IPS-15b (cell line): ENCODE measurements around the gene CTNND1.

Source experiments
- H3K27me3 ChIP-seq: one replicate; pipeline ENCODE4 v1.6.1; 2013; ENCODE audit warnings: low read length; ENCODE audit not compliant: control insufficient read depth, insufficient read depth
- H3K36me3 ChIP-seq: one replicate; pipeline ENCODE4 v1.6.1; 2013; ENCODE audit warnings: low read length; ENCODE audit not compliant: control insufficient read depth, insufficient read depth
- H3K4me1 ChIP-seq: one replicate; pipeline ENCODE4 v1.6.1; 2013; ENCODE audit warnings: mild to moderate bottlenecking, low read length; ENCODE audit not compliant: control insufficient read depth, insufficient read depth
- H3K4me3 ChIP-seq: one replicate; pipeline ENCODE4 v1.5.1; 2013; ENCODE audit warnings: low read depth, low read length
- H3K9ac ChIP-seq: one replicate; pipeline ENCODE4 v1.6.1; 2013; ENCODE audit warnings: low read depth, mild to moderate bottlenecking, low read length
- H3K9me3 ChIP-seq: one replicate; pipeline ENCODE4 v1.6.1; 2013; ENCODE audit warnings: mild to moderate bottlenecking, low read length; ENCODE audit not compliant: control insufficient read depth, insufficient read depth

The CTNND1 gene

DNA sequence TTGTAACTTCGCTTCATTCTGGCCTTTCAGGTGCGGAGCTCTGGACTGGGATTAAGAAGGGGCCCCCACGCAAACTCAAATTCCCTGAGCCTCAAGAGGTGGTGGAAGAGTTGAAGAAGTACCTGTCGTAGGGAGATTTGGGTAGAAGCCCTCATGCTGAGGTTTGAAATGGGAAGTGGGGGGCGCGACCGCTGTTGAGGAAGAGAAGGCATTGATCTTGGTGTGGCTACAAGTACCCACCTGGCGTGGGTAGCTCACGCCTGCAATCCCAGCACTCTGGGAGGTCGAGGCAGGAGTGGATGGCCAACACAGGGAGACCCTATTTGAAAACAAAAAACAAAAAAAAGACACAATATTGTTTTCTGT is 19.5 kb upstream of the CTNND1 start:
- H3K36me3 ChIP-seq, result peaks cover 18% of the 10 kb centered on the region
- peak overlapping the region; percentile 99 for H3K9ac ChIP-seq
- H3K4me1 ChIP-seq, result peaks cover 2% of the 10 kb centered on the region
- no peaks in the 10 kb centered on the region for H3K27me3 ChIP-seq
- H3K9me3 ChIP-seq, result no peaks in the 10 kb centered on the region
- H3K4me3 ChIP-seq, result peak overlapping the region; percentile 98

- peaks cover 10% of the 10 kb centered on the region for H3K36me3 ChIP-seq
- H3K9ac ChIP-seq, result no peak overlapping the region
- no peak overlapping the region for H3K4me3 ChIP-seq
- peaks cover 2% of the 10 kb centered on the region for H3K4me1 ChIP-seq
- no peaks in the 10 kb centered on the region for H3K27me3 ChIP-seq
- H3K9me3 ChIP-seq, result no peaks in the 10 kb centered on the region
Observed at GRCh38 chr11:57744357-57744756, 17.2 kb upstream of the CTNND1 start.

DNA sequence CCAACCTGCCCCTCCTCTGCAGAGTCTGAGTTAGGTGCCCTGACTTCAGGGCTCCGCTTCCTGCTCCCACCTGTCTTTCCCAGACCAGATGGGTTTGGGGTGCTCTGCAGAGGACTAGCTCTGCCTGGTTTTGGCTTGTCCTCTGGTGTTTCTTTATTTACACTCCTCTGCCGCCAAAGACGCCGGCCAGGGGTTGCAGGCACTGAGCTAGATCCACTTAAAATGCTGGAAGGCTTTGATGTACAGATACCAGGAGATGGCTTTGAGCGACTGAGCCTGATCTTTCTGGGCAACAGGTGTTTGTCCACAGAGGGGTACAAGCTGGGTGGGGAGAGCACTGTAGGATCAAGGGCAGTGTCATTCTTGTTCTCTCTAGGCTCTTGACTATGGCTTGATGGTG is 16.4 kb upstream of the CTNND1 start:
- Histone ChIP-seq H3K27me3 (no peaks in the 10 kb centered on the region), H3K36me3 (peaks cover 10% of the 10 kb centered on the region), H3K4me1 (peaks cover 2% of the 10 kb centered on the region), H3K9ac (no peak overlapping the region), H3K4me3 (no peak overlapping the region), H3K9me3 (no peaks in the 10 kb centered on the region)

DNA sequence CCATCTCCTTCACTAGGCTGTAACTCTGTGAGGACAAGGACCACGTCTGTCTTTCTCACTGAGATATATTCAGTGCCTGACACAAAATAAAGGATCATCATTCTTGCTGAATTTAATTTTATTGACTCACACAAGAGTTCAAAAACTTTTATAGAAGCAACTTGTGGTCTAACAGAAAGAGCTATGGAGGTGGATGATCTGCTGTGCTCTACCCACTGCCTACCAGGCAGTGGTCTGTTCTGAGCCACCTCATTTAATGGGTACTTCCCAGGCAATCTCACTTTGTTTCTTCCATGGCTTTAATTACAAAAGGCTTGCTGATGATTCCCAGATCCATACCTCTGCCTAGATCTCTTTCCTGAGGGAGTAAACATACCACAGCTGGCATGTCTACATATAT is 14.7 kb upstream of the CTNND1 start:
- H3K36me3 ChIP-seq, result peaks cover 10% of the 10 kb centered on the region
- no peak overlapping the region for H3K9ac ChIP-seq
- no peaks in the 10 kb centered on the region for H3K27me3 ChIP-seq
- no peak overlapping the region for H3K4me3 ChIP-seq
- peaks cover 2% of the 10 kb centered on the region for H3K4me1 ChIP-seq
- no peaks in the 10 kb centered on the region for H3K9me3 ChIP-seq

- Histone ChIP-seq H3K4me1 (peaks cover 2% of the 10 kb centered on the region), H3K4me3 (no peak overlapping the region), H3K36me3 (no peaks in the 10 kb centered on the region), H3K9me3 (no peaks in the 10 kb centered on the region), H3K9ac (no peak overlapping the region), H3K27me3 (no peaks in the 10 kb centered on the region)
Observed at GRCh38 chr11:57751176-57751575, 10.4 kb upstream of the CTNND1 start.

DNA sequence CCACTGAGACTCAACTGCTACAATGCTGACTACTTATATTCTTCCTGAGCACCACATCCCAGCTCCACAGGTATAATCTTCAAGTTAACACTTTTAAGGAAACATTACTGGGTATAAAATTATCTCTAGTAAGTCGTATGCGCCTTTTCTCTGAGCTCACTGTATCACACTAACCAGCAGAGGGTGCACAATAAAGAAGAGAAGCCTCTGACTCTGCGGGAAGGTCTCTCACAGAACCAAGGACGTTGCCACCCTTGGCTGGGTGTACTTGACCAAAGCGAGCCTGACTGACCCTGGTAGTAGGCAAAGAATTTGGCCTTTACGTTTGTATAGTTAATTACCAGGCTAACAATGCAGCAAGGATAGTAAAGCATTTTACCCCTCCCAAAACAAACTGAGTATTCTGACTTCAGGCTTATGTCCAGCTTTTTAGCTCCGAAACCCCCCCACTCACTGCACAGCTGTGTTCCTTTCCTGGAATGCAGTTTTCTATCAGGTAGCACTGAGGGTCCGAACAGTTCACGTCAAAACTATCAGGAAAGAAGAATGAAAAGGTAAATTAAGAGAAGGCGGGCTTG is 9.8 kb upstream of the CTNND1 start, which contains the start of gene BTBD18:
Gene BTBD18 (minus strand): TSS at position 144 of the 578 bp plus-strand sequence. CDS start 631 bp downstream, outside the sequence.
- H3K27me3 ChIP-seq, result no peaks in the 10 kb centered on the region
- H3K9ac ChIP-seq, result no peak within 1 kb of the TSS
- H3K4me1 ChIP-seq, result peaks cover 2% of the 10 kb centered on the region
- no peaks in the 10 kb centered on the region for H3K9me3 ChIP-seq
- H3K4me3 ChIP-seq, result no peak within 1 kb of the TSS
- no peaks in the 10 kb centered on the region for H3K36me3 ChIP-seq

GRCh38 chr11:57752954-57753353 is 8.6 kb upstream of the CTNND1 start:
- Histone ChIP-seq H3K4me1 (peaks cover 2% of the 10 kb centered on the region), H3K4me3 (no peak overlapping the region), H3K9me3 (no peaks in the 10 kb centered on the region), H3K36me3 (no peaks in the 10 kb centered on the region), H3K27me3 (no peaks in the 10 kb centered on the region), H3K9ac (no peak overlapping the region)

DNA sequence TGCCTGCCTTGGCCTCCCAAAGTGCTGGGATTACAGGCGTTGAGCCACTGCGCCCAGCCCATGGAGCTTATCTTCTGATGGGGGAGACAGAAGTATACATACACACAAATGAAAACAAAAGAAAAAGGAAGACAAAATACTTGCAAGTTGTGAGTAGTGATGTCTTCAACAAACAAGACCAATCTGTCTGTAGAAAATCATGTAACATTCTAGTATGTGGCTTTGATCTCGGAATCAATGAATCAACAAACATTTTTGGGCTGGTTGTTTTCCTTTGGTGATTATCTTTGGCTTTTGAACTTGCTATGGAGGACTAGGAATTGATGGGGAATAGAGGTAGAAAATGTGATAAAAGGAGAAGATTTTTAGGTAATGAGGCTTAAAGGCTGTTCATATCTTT is 3.4 kb upstream of the CTNND1 start:
- peaks cover 2% of the 10 kb centered on the region for H3K4me1 ChIP-seq
- no peak overlapping the region for H3K4me3 ChIP-seq
- no peaks in the 10 kb centered on the region for H3K36me3 ChIP-seq

GRCh38 chr11:57762235-57762861 is 746 bp downstream of the CTNND1 start:
- Histone ChIP-seq H3K27me3 (no peaks in the 10 kb centered on the region), H3K4me1 (peaks cover 9% of the 10 kb centered on the region), H3K9ac (peak overlapping the region; percentile 98), H3K9me3 (no peaks in the 10 kb centered on the region), H3K4me3 (peak overlapping the region; percentile 92), H3K36me3 (no peaks in the 10 kb centered on the region)

More for the DNA sequence above, 3.4 kb upstream of the CTNND1 start:
- no peaks in the 10 kb centered on the region for H3K27me3 ChIP-seq
- no peak overlapping the region for H3K9ac ChIP-seq
- no peaks in the 10 kb centered on the region for H3K9me3 ChIP-seq

GRCh38 chr11:57763568-57763967 is 2.0 kb downstream of the CTNND1 start:
- Histone ChIP-seq H3K36me3 (no peaks in the 10 kb centered on the region), H3K9ac (peak overlapping the region; percentile 98), H3K4me1 (peaks cover 9% of the 10 kb centered on the region), H3K9me3 (no peaks in the 10 kb centered on the region), H3K27me3 (no peaks in the 10 kb centered on the region), H3K4me3 (peak overlapping the region; percentile 92)

- H3K27me3 ChIP-seq, result no peaks in the 10 kb centered on the region
- no peaks in the 10 kb centered on the region for H3K9me3 ChIP-seq
- H3K4me3 ChIP-seq, result peak overlapping the region; percentile 92
- H3K9ac ChIP-seq, result peak overlapping the region; percentile 4
- peaks cover 9% of the 10 kb centered on the region for H3K4me1 ChIP-seq
- H3K36me3 ChIP-seq, result no peaks in the 10 kb centered on the region
Observed at GRCh38 chr11:57764021-57764420, 2.4 kb downstream of the CTNND1 start.

- Histone ChIP-seq H3K27me3 (no peaks in the 10 kb centered on the region), H3K4me3 (peak overlapping the region; percentile 92), H3K9ac (peak overlapping the region; percentile 4), H3K36me3 (no peaks in the 10 kb centered on the region), H3K9me3 (no peaks in the 10 kb centered on the region), H3K4me1 (peaks cover 9% of the 10 kb centered on the region)
Observed at GRCh38 chr11:57764566-57764965, 3.0 kb downstream of the CTNND1 start.
